DOHH2 (cell line): ENCODE data around the gene LTB4R.

Experiments
- H3F3A ChIP-seq: fragments of 200-600 bp; sonication (generic), shearing (Covaris generic); 2 replicates; pipeline ENCODE4 v1.6.0; 2016; ENCODE audit warnings: antibody characterized with exemption, mild to moderate bottlenecking; ENCODE audit not compliant: control insufficient read depth, insufficient read depth
- H3K27ac ChIP-seq: fragments of 200-600 bp; sonication (generic); 2 replicates; pipeline ENCODE4 v1.5.1; 2014; ENCODE audit warnings: low read depth, mild to moderate bottlenecking, low read length, moderate library complexity
- H3K27me3 ChIP-seq: fragments of 200-600 bp; sonication (generic); 2 replicates; pipeline ENCODE4 v1.6.1; 2014; ENCODE audit warnings: mild to moderate bottlenecking, low read length, mixed read lengths; ENCODE audit not compliant: control insufficient read depth
- H3K36me3 ChIP-seq: fragments of 200-600 bp; sonication (generic); 2 replicates; pipeline ENCODE4 v1.6.1; 2014; ENCODE audit warnings: mild to moderate bottlenecking, low read length, moderate library complexity, mixed read lengths; ENCODE audit not compliant: control insufficient read depth
- H3K4me1 ChIP-seq: fragments of 200-600 bp; sonication (generic); 2 replicates; pipeline ENCODE4 v1.6.1; 2014; ENCODE audit warnings: mild to moderate bottlenecking, low read length, mixed read lengths; ENCODE audit not compliant: control insufficient read depth
- H3K4me2 ChIP-seq: fragments of 200-600 bp; sonication (generic); 2 replicates; pipeline ENCODE4 v1.6.0; 2014; ENCODE audit warnings: mild to moderate bottlenecking, low read length, moderate library complexity
- H3K4me3 ChIP-seq: fragments of 200-600 bp; sonication (generic); 2 replicates; pipeline ENCODE4 v1.5.1; 2014; ENCODE audit warnings: mild to moderate bottlenecking, low read length, mixed read lengths
- H3K79me2 ChIP-seq: fragments of 200-600 bp; sonication (generic); 2 replicates; pipeline ENCODE4 v1.6.1; 2014; ENCODE audit warnings: mild to moderate bottlenecking, low read length, mixed read lengths; ENCODE audit not compliant: control insufficient read depth
- H3K9me2 ChIP-seq: fragments of 200-600 bp; sonication (generic); replicated peaks from 2 replicates; pipeline ENCODE4 v1.6.1; 2014; ENCODE audit warnings: mild to moderate bottlenecking, low read length, mixed read lengths; ENCODE audit not compliant: control insufficient read depth
- H3K9me3 ChIP-seq: fragments of 200-600 bp; sonication (generic); 2 replicates; pipeline ENCODE4 v1.6.1; 2014; ENCODE audit warnings: antibody characterized with exemption, low read length, mixed read lengths; ENCODE audit not compliant: control insufficient read depth, insufficient read depth
- H4K20me1 ChIP-seq: fragments of 200-600 bp; sonication (generic); 2 replicates; pipeline ENCODE4 v1.6.0; 2014; ENCODE audit warnings: low read depth, mild to moderate bottlenecking, antibody characterized with exemption, low read length, moderate library complexity; ENCODE audit not compliant: control insufficient read depth, insufficient read depth
- EZH2phosphoT487 ChIP-seq: fragments of 200-600 bp; sonication (generic); IDR thresholded peaks from 2 replicates; pipeline ENCODE4 v1.6.1; 2017; ENCODE audit warnings: borderline replicate concordance, mild to moderate bottlenecking, antibody characterized with exemption, low read length, moderate library complexity, mixed read lengths
- TF ChIP-seq, protein P1 (sequence below): fragments of 200-600 bp; sonication (generic); IDR thresholded peaks from one replicate; pipeline ENCODE4 v1.5.1; 2014; ENCODE audit warnings: antibody characterized with exemption, mild to moderate bottlenecking, low read depth, low read length; ENCODE audit not compliant: poor library complexity, severe bottlenecking

LTB4R gene

GRCh38 chr14:24363401-24363800 is 52.1 kb downstream of the LTB4R start:
- Histone ChIP-seq H3K27me3 (no peaks in the 10 kb centered on the region), H3K79me2 (peaks cover 4% of the 10 kb centered on the region), H3K9me2 (no peaks in the 10 kb centered on the region), H3K27ac (no peak overlapping the region), H3F3A (0 out of 2 replicates have a peak, but pooled peaks cover 6% of the 10 kb centered on the region), H3K4me2 (no peak overlapping the region), H3K9me3 (no peaks in the 10 kb centered on the region), H3K4me1 (peaks cover 21% of the 10 kb centered on the region), H3K4me3 (no peak overlapping the region), H3K36me3 (peaks cover 2% of the 10 kb centered on the region; the same call in 1 of the 2 replicates), H4K20me1 (no peaks in the 10 kb centered on the region)
- no peak for TF ChIP-seq EZH2phosphoT487
- TF ChIP-seq, protein P1, sequence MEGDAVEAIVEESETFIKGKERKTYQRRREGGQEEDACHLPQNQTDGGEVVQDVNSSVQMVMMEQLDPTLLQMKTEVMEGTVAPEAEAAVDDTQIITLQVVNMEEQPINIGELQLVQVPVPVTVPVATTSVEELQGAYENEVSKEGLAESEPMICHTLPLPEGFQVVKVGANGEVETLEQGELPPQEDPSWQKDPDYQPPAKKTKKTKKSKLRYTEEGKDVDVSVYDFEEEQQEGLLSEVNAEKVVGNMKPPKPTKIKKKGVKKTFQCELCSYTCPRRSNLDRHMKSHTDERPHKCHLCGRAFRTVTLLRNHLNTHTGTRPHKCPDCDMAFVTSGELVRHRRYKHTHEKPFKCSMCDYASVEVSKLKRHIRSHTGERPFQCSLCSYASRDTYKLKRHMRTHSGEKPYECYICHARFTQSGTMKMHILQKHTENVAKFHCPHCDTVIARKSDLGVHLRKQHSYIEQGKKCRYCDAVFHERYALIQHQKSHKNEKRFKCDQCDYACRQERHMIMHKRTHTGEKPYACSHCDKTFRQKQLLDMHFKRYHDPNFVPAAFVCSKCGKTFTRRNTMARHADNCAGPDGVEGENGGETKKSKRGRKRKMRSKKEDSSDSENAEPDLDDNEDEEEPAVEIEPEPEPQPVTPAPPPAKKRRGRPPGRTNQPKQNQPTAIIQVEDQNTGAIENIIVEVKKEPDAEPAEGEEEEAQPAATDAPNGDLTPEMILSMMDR, result no peak

DNA sequence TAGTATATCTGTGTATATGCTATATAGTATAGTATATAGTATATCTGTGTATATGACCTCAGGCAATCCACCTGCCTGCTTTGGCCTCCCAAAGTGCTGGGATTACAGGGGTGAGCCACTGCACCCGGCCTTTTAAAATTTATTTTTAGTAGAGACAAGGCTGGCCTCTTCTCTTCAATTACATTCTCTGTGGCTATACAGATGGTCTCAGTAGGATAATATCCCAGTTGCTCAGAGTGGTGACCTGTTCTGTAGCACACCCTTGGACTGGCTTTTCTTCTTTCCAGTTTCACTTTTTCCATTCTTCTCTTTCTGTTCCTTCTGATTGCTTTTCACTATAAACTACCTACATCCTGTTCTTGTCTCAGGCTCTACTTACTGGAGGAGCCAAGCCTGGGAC is 53.5 kb downstream of the LTB4R start:
- Histone ChIP-seq H3F3A (0 out of 2 replicates have a peak, but pooled peaks cover 6% of the 10 kb centered on the region), H3K9me2 (no peaks in the 10 kb centered on the region), H3K36me3 (peaks cover 2% of the 10 kb centered on the region), H3K9me3 (no peaks in the 10 kb centered on the region), H3K27ac (no peak overlapping the region), H3K4me2 (peak overlapping the region; percentile 87), H3K4me1 (peaks cover 30% of the 10 kb centered on the region), H3K27me3 (no peaks in the 10 kb centered on the region), H3K79me2 (peaks cover 14% of the 10 kb centered on the region), H4K20me1 (no peaks in the 10 kb centered on the region), H3K4me3 (peak overlapping the region; percentile 88; the same call in 1 of the 2 replicates)
- TF ChIP-seq, protein P1, result no peak
- TF ChIP-seq EZH2phosphoT487, result no peak

GRCh38 chr14:24365600-24366412 is 54.5 kb downstream of the LTB4R start:
- Histone ChIP-seq H3K36me3 (peaks cover 10% of the 10 kb centered on the region), H3K9me2 (no peaks in the 10 kb centered on the region), H3K27me3 (no peaks in the 10 kb centered on the region), H4K20me1 (no peaks in the 10 kb centered on the region), H3K79me2 (peaks cover 14% of the 10 kb centered on the region), H3K27ac (peak overlapping the region; percentile 90), H3K4me2 (peak overlapping the region; percentile 87), H3K4me1 (peaks cover 40% of the 10 kb centered on the region), H3K4me3 (peak overlapping the region; percentile 88), H3K9me3 (no peaks in the 10 kb centered on the region), H3F3A (0 out of 2 replicates have a peak, but pooled peaks cover 6% of the 10 kb centered on the region)
- TF ChIP-seq, protein P1, result peak; percentile 96
- no peak for TF ChIP-seq EZH2phosphoT487
